ENCODE results near the gene ELOA2.
"Not testable (repeated sequence)": the region's sequence is repeated elsewhere in the genome, so short reads cannot be mapped to it uniquely, and the experiment has no call there.

Gene ELOA2

GRCh38 chr18:47020757-47021156 lies 14.7 kb downstream of the ELOA2 start:
- not testable (repeated sequence) for DNase-seq (ENCODE audit: low read depth, low spot score)

DNA sequence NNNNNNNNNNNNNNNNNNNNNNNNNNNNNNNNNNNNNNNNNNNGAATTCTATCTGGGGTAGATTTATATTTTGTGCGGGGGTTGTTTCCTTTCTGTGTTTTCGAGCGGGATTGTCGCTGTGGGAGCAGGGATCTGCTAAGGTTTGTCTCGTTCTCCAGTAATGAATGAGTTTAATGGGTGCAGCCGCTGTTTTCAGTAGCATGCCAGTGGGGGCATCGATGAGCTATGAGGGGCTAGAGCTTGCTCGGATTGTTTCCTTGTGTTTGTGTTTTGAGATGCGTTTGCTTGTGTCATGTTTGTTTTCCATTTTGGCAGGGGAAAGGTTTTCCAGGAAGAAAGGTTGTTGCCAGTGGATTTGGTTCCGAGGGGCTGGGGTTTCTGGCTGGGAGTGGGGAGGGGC lies 15.6 kb downstream of the ELOA2 start:
- not testable (repeated sequence) for DNase-seq (ENCODE audit: low read depth, low spot score)

Measured in activated naive CD8-positive, alpha-beta T cell treated with anti-CD3 and anti-CD28 coated beads, Interleukin-2, amount 50 U/mL, for 16 hours (primary cell).